GM12878 (cell line): ENCODE measurements around the gene TPRA1. TPM values are rescaled to one million over a fixed set of nuclear protein-coding genes. Genes with fewer than 3 reads are reported as not detected.

Experiments used
- ATAC-seq: fragments of 200-7000 bp; cut with Tn5 transposase; 3 replicates; pipeline ENCODE4 v1.9.1; 2020; ENCODE audit warnings: mild to moderate bottlenecking, moderate library complexity
- BruUV-seq: library from RNA; stranded (reverse); fragments of 400-500 nt; replicated peaks from 2 replicates; lab custom pipeline; 2021; lab: Mats Ljungman, UMichigan
- CTCF ChIA-PET: fragments of 300-600 bp; sonication (Branson Sonifier 250); formaldehyde crosslinking; extraction: SDS; loops from one replicate; lab custom pipeline; 2021; ENCODE audit warnings: inconsistent platforms; lab: Yijun Ruan, JAX
- POLR2A ChIA-PET: fragments of 350-600 bp; formaldehyde crosslinking; extraction: SDS; loops from one replicate; lab custom pipeline; 2021; ENCODE audit warnings: inconsistent platforms; lab: Charles Lee
- RAD21 ChIA-PET: fragments of 300-600 bp; sonication (Branson Sonifier 250); formaldehyde crosslinking; loops from one replicate; lab custom pipeline; 2023; ENCODE audit warnings: antibody characterized with exemption; ENCODE audit not compliant: unreplicated experiment; lab: Charles Lee
- SMC1A ChIA-PET: fragments of 300-600 bp; sonication (Branson Sonifier 250); formaldehyde crosslinking; loops from one replicate; lab custom pipeline; 2023; ENCODE audit not compliant: unreplicated experiment, uncharacterized antibody; lab: Charles Lee
- DNase-seq: peaks from one replicate; pipeline ENCODE4 v3.0.0-alpha.2; 2011; ENCODE audit warnings: low read depth, low spot score
- FAIRE-seq: peaks from 3 replicates; lab custom pipeline; 2011; peaks lifted over from hg19 to GRCh38; lab: Jason Lieb, UNC
- H2AFZ ChIP-seq: 2 replicates; pipeline ENCODE4 v1.6.0; 2011; ENCODE audit warnings: low read depth, low read length, control low read depth; ENCODE audit not compliant: control insufficient read depth
- H3K27ac ChIP-seq: 2 replicates; pipeline ENCODE4 v1.5.1; 2011; ENCODE audit warnings: control low read depth; ENCODE audit not compliant: control insufficient read depth, insufficient read depth
- H3K27me3 ChIP-seq, 2 experiments: replicated peaks in 1 of 2; 2 replicates each; pipeline versions ENCODE4 v1.6.0 to v1.6.1; 2011; ENCODE audit warnings: low read length in 1 of 2; ENCODE audit not compliant: control insufficient read depth in 2 of 2, insufficient read depth in 2 of 2
- H3K36me3 ChIP-seq, 2 experiments: 2 replicates each; pipeline ENCODE4 v1.5.1; 2011; ENCODE audit warnings: low read length in 1 of 2; ENCODE audit not compliant: control insufficient read depth in 2 of 2, insufficient read depth in 2 of 2
- H3K4me1 ChIP-seq: 2 replicates; pipeline ENCODE4 v1.6.1; 2011; ENCODE audit warnings: mild to moderate bottlenecking, low read length, moderate library complexity, mixed read lengths; ENCODE audit not compliant: control insufficient read depth, insufficient read depth
- H3K4me2 ChIP-seq: 2 replicates; pipeline ENCODE4 v1.6.0; 2011; ENCODE audit warnings: control low read depth; ENCODE audit not compliant: control insufficient read depth, insufficient read depth
- H3K4me3 ChIP-seq: fragments of 200-600 bp; sonication (generic); 2 replicates; pipeline ENCODE4 v1.5.1; 2016
- H3K79me2 ChIP-seq: 2 replicates; pipeline ENCODE4 v1.6.0; 2011; ENCODE audit warnings: low read length; ENCODE audit not compliant: control insufficient read depth, insufficient read depth
- H3K9ac ChIP-seq: 2 replicates; pipeline ENCODE4 v1.8.0; 2011; ENCODE audit warnings: low read length, control low read depth, mixed read lengths; ENCODE audit not compliant: control insufficient read depth, insufficient read depth
- H3K9me3 ChIP-seq: replicated peaks from 3 replicates; pipeline ENCODE4 v1.5.1; 2011; ENCODE audit warnings: mild to moderate bottlenecking, low read length; ENCODE audit not compliant: control insufficient read depth, insufficient read depth
- H4K20me1 ChIP-seq: 2 replicates; pipeline ENCODE4 v1.6.0; 2011; ENCODE audit not compliant: control insufficient read depth, insufficient read depth
- ASH2L ChIP-seq: fragments of 300-600, 200-600 bp; sonication (generic); IDR thresholded peaks from 2 replicates; pipeline ENCODE4 v1.6.1; 2017; ENCODE audit warnings: low read depth, mild to moderate bottlenecking, borderline replicate concordance
- ATF2 ChIP-seq: IDR thresholded peaks from 2 replicates; pipeline ENCODE4 v1.6.1; 2012; ENCODE audit warnings: low read length, inconsistent platforms
- ATF3 ChIP-seq: IDR thresholded peaks from 2 replicates; pipeline ENCODE4 v1.6.1; 2011; ENCODE audit warnings: low read depth, mild to moderate bottlenecking, low read length, moderate library complexity, borderline replicate concordance; ENCODE audit errors: extremely low read depth
- BCL11A ChIP-seq: IDR thresholded peaks from 2 replicates; pipeline ENCODE4 v1.6.1; 2011; ENCODE audit warnings: low read depth, low read length
- EED ChIP-seq: sonication (generic); IDR thresholded peaks from 2 replicates; pipeline ENCODE4 v1.6.1; 2016; ENCODE audit warnings: antibody characterized with exemption, low read depth
- IKZF1 ChIP-seq: fragments of 450-650 bp; conservative IDR thresholded peaks from 2 replicates; pipeline ENCODE4 v1.6.1; 2017; ENCODE audit warnings: antibody characterized with exemption, mild to moderate bottlenecking
- PAX5 ChIP-seq: IDR thresholded peaks from 2 replicates; pipeline ENCODE4 v1.6.1; 2011; ENCODE audit warnings: low read depth, low read length, borderline replicate concordance
- PBX3 ChIP-seq: IDR thresholded peaks from 2 replicates; pipeline ENCODE4 v1.6.1; 2011; ENCODE audit warnings: mild to moderate bottlenecking, low read depth, low read length, moderate library complexity; ENCODE audit not compliant: insufficient replicate concordance
- WRNIP1 ChIP-seq: IDR thresholded peaks from 2 replicates; pipeline ENCODE4 v1.6.1; 2011; ENCODE audit warnings: low read depth, low read length, improper control_type of control experiment, borderline replicate concordance
- ZBTB40 ChIP-seq: fragments of 450-650 bp; IDR thresholded peaks from 2 replicates; pipeline ENCODE4 v1.6.1; 2016; ENCODE audit warnings: mild to moderate bottlenecking, moderate library complexity, borderline replicate concordance
- ZNF207 ChIP-seq: fragments of 450-650 bp; IDR thresholded peaks from 2 replicates; pipeline ENCODE4 v1.6.1; 2014; ENCODE audit warnings: antibody characterized with exemption, mild to moderate bottlenecking, borderline replicate concordance
- WGBS: methylation state at CpG from one replicate; pipeline ENCODE4 v1.1.6; 2016; ENCODE audit warnings: low lambda C conversion rate; ENCODE audit not compliant: insufficient replicate concordance, insufficient coverage; ENCODE audit errors: missing lambda C conversion rate; 5-methylcytosine and 5-hydroxymethylcytosine counted together
- in situ Hi-C: fragments of 300-500 bp; cut with MboI; formaldehyde crosslinking; loops from 9 replicates; pipeline ENCODE4 v1.14.3; 2018; ENCODE audit warnings: mixed read lengths
- intact Hi-C: fragments of 100-400 bp; cut with micrococcal nuclease; formaldehyde crosslinking; loops from one replicate; pipeline ENCODE4 v1.14.2; 2022; ENCODE audit not compliant: unreplicated experiment
- polyA plus RNA-seq, 11 experiments: library from polyadenylated mRNA; depleted of rRNA in 4 of 11; unstranded in 6 of 11; stranded (reverse) in 5 of 11; fragments of >200 nt; fragmentation: Nextera tagmentation in 4 of 11; fragmentation: Illumina TruSeq in 1 of 11; extraction: Ambion mirVana in 4 of 11; extraction: Trizol in 1 of 11; gene quantifications; 1 replicate in 1 of 11; 2 replicates in 10 of 11; pipeline versions ENCODE4 v1.2.1 to v1.2.3, GENCODE V29; 2011 to 2016; ENCODE audit warnings: inconsistent platforms in 2 of 11, missing spikeins in 2 of 11, low read depth in 1 of 11
- total RNA-seq, 4 experiments: library from RNA; depleted of rRNA in 3 of 4; stranded (reverse); fragments of >200 nt in 3 of 4; fragmentation: Illumina TruSeq in 1 of 4; extraction: Trizol in 1 of 4; gene quantifications; 2 replicates each; pipeline versions ENCODE4 v1.2.1 to v1.2.3, GENCODE V29; 2013 to 2021
- TF ChIP-seq, protein P1 (sequence below): fragments of 450-650 bp; IDR thresholded peaks from 2 replicates; pipeline ENCODE4 v1.6.1; 2018; ENCODE audit warnings: mild to moderate bottlenecking, low read depth, moderate library complexity; ENCODE audit not compliant: partially characterized antibody

Gene TPRA1
- total and polyA plus RNA-seq, 10 of the 15 experiments (the other 5 are each of a cell fraction or from before 2014, with no cell fraction given), result 1.8 to 39.6 (median 26.6) TPM

GRCh38 chr3:127606981-127607595 is 16.6 kb upstream of the TPRA1 start:
- ChIA-PET POLR2A (interaction anchor here (1.4 kb wide), 1 partner anchor 8 kb away, joined by 4 read pairs; no protein-coding TSS in a partner anchor), SMC1A (interaction anchor here (1.2 to 1.6 kb wide), 2 partner anchors 10 to 32 kb away, joined by 4 to 5 read pairs; partner anchors contain the start of gene MCM2), RAD21 (interaction anchor here (1.2 kb wide), 1 partner anchor 9 kb away, joined by 3 read pairs; the partner anchor contains the start of gene MCM2), CTCF (no interaction called here)
- Histone ChIP-seq H3K79me2 (peaks cover 20% of the 10 kb centered on the region), H2AFZ (no peak overlapping the region), H3K9me3 (no peaks in the 10 kb centered on the region), H4K20me1 (0 out of 2 replicates have a peak, but pooled peaks cover 3% of the 10 kb centered on the region), H3K4me1 (peaks cover 12% of the 10 kb centered on the region), H3K9ac (no peak overlapping the region), H3K36me3 (peaks cover 54 to 57% of the 10 kb centered on the region in 2 experiments), H3K27me3 (no peaks in the 10 kb centered on the region), H3K4me2 (no peak overlapping the region), H3K27ac (no peak overlapping the region), H3K4me3 (no peak overlapping the region)
- no peak for DNase-seq
- intact Hi-C loops, result no loop called here
- in situ Hi-C loops, result no loop called here
- no peak for ATAC-seq
- BruUV-seq, result no TSS peak
- FAIRE-seq, result no peak
- WGBS, result 90% methylated on average over 17 of the region's 17 CpGs
- TF ChIP-seq PAX5 (no peak), EED (no peak), IKZF1 (no peak), ZNF207 (no peak), ZBTB40 (no peak), PBX3 (no peak), BCL11A (no peak), ASH2L (no peak), ATF2 (no peak), WRNIP1 (no peak), ATF3 (no peak)
- TF ChIP-seq, protein P1, sequence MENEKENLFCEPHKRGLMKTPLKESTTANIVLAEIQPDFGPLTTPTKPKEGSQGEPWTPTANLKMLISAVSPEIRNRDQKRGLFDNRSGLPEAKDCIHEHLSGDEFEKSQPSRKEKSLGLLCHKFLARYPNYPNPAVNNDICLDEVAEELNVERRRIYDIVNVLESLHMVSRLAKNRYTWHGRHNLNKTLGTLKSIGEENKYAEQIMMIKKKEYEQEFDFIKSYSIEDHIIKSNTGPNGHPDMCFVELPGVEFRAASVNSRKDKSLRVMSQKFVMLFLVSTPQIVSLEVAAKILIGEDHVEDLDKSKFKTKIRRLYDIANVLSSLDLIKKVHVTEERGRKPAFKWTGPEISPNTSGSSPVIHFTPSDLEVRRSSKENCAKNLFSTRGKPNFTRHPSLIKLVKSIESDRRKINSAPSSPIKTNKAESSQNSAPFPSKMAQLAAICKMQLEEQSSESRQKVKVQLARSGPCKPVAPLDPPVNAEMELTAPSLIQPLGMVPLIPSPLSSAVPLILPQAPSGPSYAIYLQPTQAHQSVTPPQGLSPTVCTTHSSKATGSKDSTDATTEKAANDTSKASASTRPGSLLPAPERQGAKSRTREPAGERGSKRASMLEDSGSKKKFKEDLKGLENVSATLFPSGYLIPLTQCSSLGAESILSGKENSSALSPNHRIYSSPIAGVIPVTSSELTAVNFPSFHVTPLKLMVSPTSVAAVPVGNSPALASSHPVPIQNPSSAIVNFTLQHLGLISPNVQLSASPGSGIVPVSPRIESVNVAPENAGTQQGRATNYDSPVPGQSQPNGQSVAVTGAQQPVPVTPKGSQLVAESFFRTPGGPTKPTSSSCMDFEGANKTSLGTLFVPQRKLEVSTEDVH, result no peak
